Measurements from ENCODE around the gene NTRK3.

Gene NTRK3

GRCh38 chr15:88181613-88182012, 74.9 kb downstream of the NTRK3 start:
- TF ChIP-seq REST (IDR thresholded peaks at IDR 0.05; ENCODE audit: insufficient read depth in 1 of 2, low read depth in 2 of 2, low read length in 2 of 2) (no peak), POLR2AphosphoS5 (IDR thresholded peaks at IDR 0.05; ENCODE audit: low read depth, low read length) (no peak), TAF1 (IDR thresholded peaks at IDR 0.05; ENCODE audit: borderline replicate concordance, insufficient read depth, low read length) (no peak), SIN3A (IDR thresholded peaks at IDR 0.05; ENCODE audit: borderline replicate concordance, insufficient read depth, low read length) (no peak), FOXP2 (optimal IDR thresholded peaks at IDR 0.05; ENCODE audit: borderline replicate concordance, extremely low read depth, extremely low read length, insufficient read depth) (no peak)

- TF ChIP-seq POLR2AphosphoS5 (IDR thresholded peaks at IDR 0.05; ENCODE audit: low read depth, low read length) (no peak), FOXP2 (optimal IDR thresholded peaks at IDR 0.05; ENCODE audit: borderline replicate concordance, extremely low read depth, extremely low read length, insufficient read depth) (no peak), TAF1 (IDR thresholded peaks at IDR 0.05; ENCODE audit: borderline replicate concordance, insufficient read depth, low read length) (no peak), REST (IDR thresholded peaks at IDR 0.05; ENCODE audit: insufficient read depth in 1 of 2, low read depth in 2 of 2, low read length in 2 of 2) (no peak), SIN3A (IDR thresholded peaks at IDR 0.05; ENCODE audit: borderline replicate concordance, insufficient read depth, low read length) (no peak)
These were observed 77.0 kb downstream of the NTRK3 start for GRCh38 chr15:88179562-88179961.

- TF ChIP-seq FOXP2 (optimal IDR thresholded peaks at IDR 0.05; ENCODE audit: borderline replicate concordance, extremely low read depth, extremely low read length, insufficient read depth) (no peak), SIN3A (IDR thresholded peaks at IDR 0.05; ENCODE audit: borderline replicate concordance, insufficient read depth, low read length) (no peak)
These were observed 77.9 kb downstream of the NTRK3 start for GRCh38 chr15:88178631-88179030.

- TF ChIP-seq POLR2AphosphoS5 (IDR thresholded peaks at IDR 0.05; ENCODE audit: low read depth, low read length), result no peak
These were observed 79.1 kb downstream of the NTRK3 start for GRCh38 chr15:88177451-88177850.

GRCh38 chr15:88174571-88174970, 82.0 kb downstream of the NTRK3 start:
- TF ChIP-seq POLR2AphosphoS5 (IDR thresholded peaks at IDR 0.05; ENCODE audit: low read depth, low read length), result no peak
- no peak for TF ChIP-seq REST (IDR thresholded peaks at IDR 0.05; ENCODE audit: insufficient read depth in 1 of 2, low read depth in 2 of 2, low read length in 2 of 2)
- no peak for TF ChIP-seq TAF1 (IDR thresholded peaks at IDR 0.05; ENCODE audit: borderline replicate concordance, insufficient read depth, low read length)

- TF ChIP-seq REST (IDR thresholded peaks at IDR 0.05; ENCODE audit: insufficient read depth in 1 of 2, low read depth in 2 of 2, low read length in 2 of 2), result peak; percentile 82 to 93
- no peak for TF ChIP-seq POLR2AphosphoS5 (IDR thresholded peaks at IDR 0.05; ENCODE audit: low read depth, low read length)
These were observed 90.2 kb downstream of the NTRK3 start for GRCh38 chr15:88166082-88166993.

Data from PFSK-1 (cell line).